ENCODE measurements around the gene HSPG2.
"Not testable (repeated sequence)": the region's sequence is repeated elsewhere in the genome, so short reads cannot be mapped to it uniquely, and the experiment has no call there.

HSPG2 gene

DNA sequence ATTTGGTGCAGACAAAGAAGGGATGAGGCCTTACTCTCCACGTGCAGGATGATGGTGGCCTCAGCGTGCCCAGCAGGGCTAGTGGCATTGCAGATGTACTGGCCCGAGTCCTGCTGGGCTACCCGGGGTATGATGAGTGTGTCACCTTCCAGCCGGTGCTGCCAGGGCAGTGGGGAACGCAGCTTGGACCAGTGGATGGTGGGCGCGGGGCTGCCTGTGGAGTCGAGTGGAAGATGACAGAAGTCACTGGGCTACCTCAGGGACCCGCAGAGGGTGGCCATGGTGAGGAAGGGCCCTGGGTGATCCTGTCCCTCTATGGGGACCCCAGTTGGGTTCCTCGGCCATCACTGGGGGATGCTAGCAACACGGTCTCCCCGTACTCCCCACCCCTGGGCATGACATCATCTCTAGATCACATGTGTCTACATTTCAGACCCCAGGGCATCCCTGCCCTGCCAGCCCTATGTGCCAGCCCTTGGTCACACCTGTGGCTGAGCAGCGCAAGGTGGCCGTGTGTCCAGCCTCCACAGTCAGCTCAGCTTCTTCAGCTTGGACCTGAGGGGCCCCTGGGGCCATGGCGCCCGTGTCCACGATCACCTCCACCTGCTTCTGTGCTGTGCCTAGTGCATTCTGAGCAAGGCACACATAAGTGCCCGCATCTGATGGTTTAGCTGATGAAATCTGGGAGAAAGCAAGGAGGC lies 97.6 kb downstream of the HSPG2 start:
- no peak for DNase-seq

DNA sequence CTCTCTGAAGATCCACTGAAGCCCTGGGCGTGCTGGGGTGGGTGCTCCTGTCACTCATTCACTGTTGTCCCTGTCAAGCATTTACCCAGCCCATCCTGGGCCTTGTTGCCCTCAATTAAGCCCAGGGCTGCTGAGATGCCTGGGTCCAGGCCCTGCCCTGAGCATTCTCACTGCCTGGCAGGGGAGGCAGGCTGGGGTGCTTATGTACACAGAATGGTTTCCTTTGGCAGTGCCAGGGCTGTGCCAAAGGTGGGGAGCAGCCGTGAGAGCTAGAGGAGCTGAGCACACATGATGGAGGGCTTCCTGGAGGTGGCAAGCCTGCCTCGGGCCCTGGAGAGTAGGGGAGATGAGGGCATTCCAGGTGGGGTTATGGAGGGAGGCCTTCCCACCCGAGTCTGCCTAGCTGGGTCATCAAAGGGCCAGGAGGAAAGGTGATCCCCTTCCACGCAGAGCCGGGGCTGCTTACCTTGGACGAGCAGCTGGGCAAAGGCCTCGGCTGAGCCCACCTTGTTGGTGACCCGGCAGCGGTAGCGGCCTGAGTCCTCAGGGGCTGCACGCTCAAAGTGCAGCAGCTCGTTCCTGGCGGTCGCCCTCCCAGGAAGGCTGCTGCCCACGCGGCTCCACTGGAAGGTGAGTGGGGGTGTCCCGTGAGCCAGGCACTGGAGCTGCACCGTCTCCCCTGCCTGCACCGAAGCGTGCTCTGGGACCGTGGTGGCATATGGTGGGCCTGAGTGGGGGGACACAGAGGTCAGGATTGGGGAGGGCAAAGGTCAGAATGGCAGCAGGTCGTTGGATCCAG lies 98.6 kb downstream of the HSPG2 start:
- no peak for DNase-seq

DNA sequence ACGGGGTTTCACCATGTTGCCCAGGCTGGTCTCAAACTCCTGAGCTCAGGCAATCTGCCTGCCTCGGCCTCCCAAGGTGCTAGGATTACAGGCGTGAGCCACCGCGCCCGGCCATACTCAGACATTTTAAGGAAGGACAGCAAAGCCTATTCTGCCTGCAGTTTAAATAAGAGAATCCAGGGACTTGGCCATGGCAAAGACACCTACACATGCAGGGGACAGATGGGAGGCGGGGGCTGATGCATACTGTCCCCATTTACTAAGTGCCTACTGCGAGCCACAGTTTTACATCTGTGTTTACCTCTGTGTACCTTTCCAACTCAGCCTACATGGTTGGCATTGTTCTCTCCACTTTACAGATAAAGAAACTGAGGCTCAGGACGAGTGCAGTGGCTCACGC lies 99.6 kb downstream of the HSPG2 start:
- DNase-seq = no peak

- no peak for DNase-seq
Measured at GRCh38 chr1:21836729-21837128, 100.4 kb downstream of the HSPG2 start.

DNA sequence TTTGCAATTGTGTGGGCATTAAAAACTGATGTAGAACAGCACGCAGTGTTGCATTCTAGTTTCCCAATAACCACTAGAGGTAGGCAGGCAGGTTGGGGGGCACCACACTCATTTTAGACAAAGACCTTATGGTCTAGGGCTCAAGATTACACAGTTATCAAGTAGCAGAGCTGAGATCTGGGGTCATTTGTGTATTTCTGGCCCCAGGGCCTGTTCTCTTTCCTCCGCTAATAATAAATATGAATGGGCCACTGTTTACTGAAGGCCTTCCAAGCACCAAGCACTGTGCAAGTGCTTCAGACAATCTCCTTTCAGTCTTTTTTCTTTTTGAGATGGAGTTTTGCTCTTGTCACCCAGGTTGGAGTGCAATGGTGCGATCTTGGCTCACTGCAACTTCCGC lies 101.1 kb downstream of the HSPG2 start:
- no peak for DNase-seq

- no peak for DNase-seq
Measured at GRCh38 chr1:21834666-21835065, 102.4 kb downstream of the HSPG2 start.

- DNase-seq = no peak
Measured at GRCh38 chr1:21834094-21834493, 103.0 kb downstream of the HSPG2 start.

DNA sequence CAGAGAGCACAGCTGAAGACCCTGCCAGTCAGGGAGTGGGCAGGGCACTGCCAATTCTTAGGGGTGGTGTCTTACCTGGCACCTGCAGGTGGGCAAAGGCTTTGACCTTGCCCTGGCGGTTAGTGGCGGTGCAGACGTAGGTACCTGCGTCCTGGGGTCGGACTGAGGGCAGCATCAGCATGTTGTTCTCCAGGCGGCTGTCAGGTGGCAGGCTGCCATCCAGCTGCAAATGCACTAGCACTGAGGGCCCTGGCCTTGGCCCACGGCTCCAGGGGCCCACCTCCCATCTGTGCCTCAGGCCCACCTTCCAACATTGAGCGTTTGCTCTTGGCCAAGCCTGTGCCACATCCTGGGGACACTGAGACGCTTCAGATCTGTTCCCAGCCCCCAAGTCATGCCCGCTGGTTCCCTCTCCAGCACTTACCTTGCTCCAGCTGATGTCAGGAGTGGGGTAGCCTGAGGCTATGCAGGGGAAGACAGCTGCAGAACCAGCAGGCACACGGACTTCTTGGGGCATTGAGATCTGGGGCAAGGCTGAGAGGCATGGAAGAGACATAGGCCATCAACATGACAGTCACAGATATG lies 103.6 kb downstream of the HSPG2 start:
- no peak for DNase-seq

DNA sequence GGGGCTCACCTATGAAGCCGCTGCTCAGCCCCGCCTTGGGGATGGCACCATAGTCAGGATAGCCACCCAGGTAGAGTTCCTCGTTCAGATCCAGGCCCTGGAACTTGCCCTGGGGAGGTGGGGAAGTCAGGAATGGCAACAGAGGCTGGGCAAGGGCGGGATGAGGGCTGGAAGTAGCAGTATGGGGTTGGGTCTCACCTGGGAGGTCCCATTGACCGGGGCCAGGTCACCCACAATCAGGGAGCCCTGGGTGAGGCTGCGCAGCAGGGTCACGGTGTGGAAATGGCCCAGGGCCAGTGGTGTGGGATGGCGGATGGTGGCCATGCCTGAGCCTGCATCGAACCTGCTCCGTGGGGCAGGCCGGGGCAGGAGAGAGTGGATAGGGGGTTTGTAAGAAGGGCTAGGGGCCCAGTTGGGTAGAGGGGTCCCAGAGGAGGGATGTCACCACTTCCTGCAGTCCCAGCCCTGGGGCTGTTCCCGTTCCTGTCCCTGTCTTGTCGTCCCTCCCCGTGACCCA lies 105.6 kb downstream of the HSPG2 start:
- DNase-seq = no peak

- no peak for DNase-seq
Measured at GRCh38 chr1:21830792-21831453, 106.2 kb downstream of the HSPG2 start.

DNA sequence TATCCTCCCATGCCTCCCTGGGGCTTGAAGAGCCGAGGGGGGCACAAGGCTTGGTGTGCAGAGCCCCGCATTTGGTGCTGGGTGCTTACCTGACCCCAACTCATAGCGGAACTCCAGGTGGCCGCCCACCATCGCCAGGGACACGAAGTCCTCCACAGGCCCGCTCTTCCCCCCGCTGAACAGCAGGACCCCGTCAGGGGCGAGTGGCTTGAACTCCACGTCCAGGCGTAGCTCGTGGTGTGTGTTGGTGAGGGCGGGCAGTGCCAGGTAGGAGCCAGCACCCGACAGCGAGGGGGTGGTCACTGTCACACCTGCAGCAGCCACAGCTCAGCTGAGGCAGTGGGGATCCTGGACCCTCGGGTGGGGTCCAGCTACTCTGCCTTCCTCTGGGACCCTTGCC lies 107.8 kb downstream of the HSPG2 start:
- DNase-seq = no peak

GRCh38 chr1:21828506-21829210 lies 108.5 kb downstream of the HSPG2 start:
- DNase-seq = no peak

DNA sequence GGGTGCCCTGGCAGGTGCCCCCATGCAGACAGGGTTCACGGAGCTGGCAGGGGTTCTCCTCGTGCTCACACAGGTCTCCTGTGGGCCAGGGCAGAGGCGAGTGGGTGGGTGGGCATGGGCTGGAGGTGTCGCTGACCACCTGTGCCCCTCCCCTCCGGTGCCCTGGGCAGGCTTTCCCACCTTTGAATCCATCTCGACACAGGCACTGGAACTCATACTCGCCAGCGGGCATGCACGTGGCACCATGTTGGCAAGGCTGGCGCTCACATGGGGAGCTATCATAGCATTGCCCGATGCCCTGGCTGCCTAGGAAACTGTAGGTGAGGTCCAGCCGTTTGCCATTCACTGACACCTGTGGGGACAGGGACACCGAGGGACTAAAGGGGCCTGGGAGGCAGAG lies 109.0 kb downstream of the HSPG2 start:
- DNase-seq = no peak

- DNase-seq = no peak
Measured at GRCh38 chr1:21827141-21827679, 109.9 kb downstream of the HSPG2 start.

DNA sequence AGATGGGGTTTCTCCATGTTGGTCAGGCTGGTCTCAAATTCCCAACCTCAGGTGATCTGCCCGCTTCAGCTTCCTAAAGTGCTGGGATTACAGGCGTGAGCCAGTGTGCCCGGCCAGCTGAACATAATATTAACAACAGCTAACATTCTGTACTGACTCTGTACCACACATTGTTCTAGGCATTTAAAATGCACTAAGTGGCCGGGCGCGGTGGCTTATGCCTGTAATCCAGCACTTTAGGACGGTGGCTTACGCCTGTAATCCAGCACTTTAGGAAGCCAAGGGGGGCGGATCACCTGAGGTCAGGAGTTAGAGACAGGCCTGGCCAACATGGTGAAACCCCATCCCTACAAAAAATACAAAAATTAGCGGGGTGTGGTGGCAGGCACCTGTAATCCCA lies 110.4 kb downstream of the HSPG2 start:
- DNase-seq = not testable (repeated sequence)

GRCh38 chr1:21825393-21825792 lies 111.7 kb downstream of the HSPG2 start:
- no peak for DNase-seq

GRCh38 chr1:21824926-21825325 lies 112.2 kb downstream of the HSPG2 start:
- no peak for DNase-seq

GRCh38 chr1:21823980-21824702 lies 113.0 kb downstream of the HSPG2 start:
- no peak for DNase-seq

DNA sequence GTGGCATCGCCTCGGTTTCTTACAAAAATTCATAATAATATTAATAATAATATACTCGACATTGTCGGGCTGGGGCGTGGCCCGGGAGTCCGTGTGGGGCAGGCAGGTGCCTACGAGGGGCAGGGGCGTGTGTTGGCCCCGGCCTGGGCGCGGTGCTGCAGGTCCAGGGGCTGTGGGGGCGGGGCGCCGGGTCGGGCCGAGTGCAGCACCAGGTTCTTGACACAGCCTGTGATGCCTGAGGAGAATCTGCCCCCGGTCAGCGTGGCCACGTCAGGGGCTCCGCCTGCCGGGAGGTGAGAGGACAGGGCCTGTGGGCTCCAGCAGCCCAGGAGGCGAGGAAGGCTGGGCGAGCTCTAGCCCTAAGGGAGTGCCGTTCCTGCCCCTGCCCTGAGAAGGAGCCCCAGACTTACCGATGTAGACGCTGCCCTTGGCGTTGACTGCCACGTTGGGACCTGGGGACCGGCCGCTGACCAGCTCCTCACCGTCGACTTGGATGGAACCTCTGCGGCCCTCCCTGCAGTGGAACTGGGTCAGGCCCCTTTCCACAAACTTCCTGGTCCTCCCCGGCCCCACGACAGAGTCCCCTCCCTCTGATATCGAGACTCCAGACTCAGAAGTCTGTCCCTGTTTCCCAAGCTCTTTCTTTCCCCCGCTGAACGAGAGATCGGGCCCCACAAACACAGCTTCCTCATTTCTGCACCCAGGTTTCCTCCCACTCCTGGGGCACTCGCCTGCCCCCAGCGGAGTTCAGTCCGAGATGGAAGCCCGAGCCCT lies 113.7 kb downstream of the HSPG2 start:
- DNase-seq = no peak

GRCh38 chr1:21822349-21822748 lies 114.8 kb downstream of the HSPG2 start:
- DNase-seq = no peak
